ENCODE measurements around the gene SRPK3. TPM values are rescaled to one million over a fixed set of nuclear protein-coding genes. Genes with fewer than 3 reads are reported as not detected.

SRPK3 gene
- total and polyA plus RNA-seq, 4 donors = 0.05 TPM; not detected in 3

DNA sequence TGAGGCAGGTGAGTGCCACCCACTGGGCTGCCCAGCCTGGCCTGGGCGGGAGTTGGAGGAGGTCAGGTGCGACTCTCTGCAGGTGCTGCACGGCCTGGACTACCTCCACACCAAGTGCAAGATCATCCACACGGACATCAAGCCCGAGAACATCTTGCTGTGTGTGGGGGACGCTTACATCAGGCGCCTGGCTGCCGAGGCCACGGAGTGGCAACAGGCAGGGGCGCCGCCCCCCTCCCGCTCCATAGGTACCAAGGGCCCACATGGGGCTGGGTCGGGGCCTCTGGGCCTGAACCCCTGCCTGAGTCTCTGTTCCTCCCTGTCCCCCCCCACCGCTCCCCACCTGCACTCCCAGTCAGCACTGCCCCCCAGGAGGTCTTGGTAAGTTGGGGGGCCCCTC, 2.0 kb downstream of the SRPK3 start:
- Histone ChIP-seq H3K4me1 (ENCODE audit: control insufficient read depth in 4 of 4, insufficient read depth in 4 of 4, low read length in 3 of 4) (no peaks in the 10 kb centered on the region), H3K9me3 (ENCODE audit: control insufficient read depth in 4 of 4, low read length in 3 of 4) (no peaks in the 10 kb centered on the region), H3K27me3 (ENCODE audit: control insufficient read depth in 4 of 4, insufficient read depth in 4 of 4, low read length in 3 of 4) (no peaks in the 10 kb centered on the region), H3K36me3 (ENCODE audit: control insufficient read depth in 4 of 4, insufficient read depth in 3 of 4, low read depth in 1 of 4, low read length in 3 of 4) (peaks cover 5 to 24% (median 8%) of the 10 kb centered on the region in 4 donors), H3K27ac (ENCODE audit: low read depth in 1 of 2, low read length in 2 of 2) (no peak overlapping the region), H3K9ac (ENCODE audit: low read depth in 1 of 2, low read length in 2 of 2) (no peak overlapping the region), H3K4me3 (ENCODE audit: low read depth in 1 of 3, low read length in 3 of 3) (no peak overlapping the region)
- TF ChIP-seq REST (IDR thresholded peaks at IDR 0.05) (no peak), NR2F2 (IDR thresholded peaks at IDR 0.05) (no peak), SP1 (IDR thresholded peaks at IDR 0.05) (no peak), RAD21 (IDR thresholded peaks at IDR 0.05) (no peak), CTCF (IDR thresholded peaks at IDR 0.05; ENCODE audit: low read depth, low read length, missing input control) (no peak)
- no peak for DNase-seq (ENCODE audit: low spot score)
- WGBS = 97% methylated on average over 14 of the region's 14 CpGs

GRCh38 chrX:153783378-153784013, 2.7 kb downstream of the SRPK3 start:
- H3K36me3 ChIP-seq (ENCODE audit: control insufficient read depth in 4 of 4, insufficient read depth in 3 of 4, low read depth in 1 of 4, low read length in 3 of 4) = peaks cover 5 to 25% (median 8%) of the 10 kb centered on the region in 4 donors
- no peak for DNase-seq (ENCODE audit: low spot score)
- no peak overlapping the region for H3K27ac ChIP-seq (ENCODE audit: low read depth in 1 of 2, low read length in 2 of 2)
- no peak overlapping the region for H3K9ac ChIP-seq (ENCODE audit: low read depth in 1 of 2, low read length in 2 of 2)
- no peaks in the 10 kb centered on the region for H3K27me3 ChIP-seq (ENCODE audit: control insufficient read depth in 4 of 4, insufficient read depth in 4 of 4, low read length in 3 of 4)
- no peak overlapping the region for H3K4me3 ChIP-seq (ENCODE audit: low read depth in 1 of 3, low read length in 3 of 3)
- no peaks in the 10 kb centered on the region for H3K9me3 ChIP-seq (ENCODE audit: control insufficient read depth in 4 of 4, low read length in 3 of 4)
- H3K4me1 ChIP-seq (ENCODE audit: control insufficient read depth in 4 of 4, insufficient read depth in 4 of 4, low read length in 3 of 4) = no peaks in the 10 kb centered on the region
- 80% methylated on average over 24 of the region's 24 CpGs for WGBS
- TF ChIP-seq, protein P1, sequence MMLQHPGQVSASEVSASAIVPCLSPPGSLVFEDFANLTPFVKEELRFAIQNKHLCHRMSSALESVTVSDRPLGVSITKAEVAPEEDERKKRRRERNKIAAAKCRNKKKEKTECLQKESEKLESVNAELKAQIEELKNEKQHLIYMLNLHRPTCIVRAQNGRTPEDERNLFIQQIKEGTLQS (IDR thresholded peaks at IDR 0.05) = no peak
- TF ChIP-seq MAX (IDR thresholded peaks at IDR 0.05) (no peak), GABPA (IDR thresholded peaks at IDR 0.05 in 1 of 2, conservative IDR thresholded peaks at IDR 0.05 in 1 of 2) (no peak), HNF4A (conservative IDR thresholded peaks at IDR 0.05) (no peak), NR2F2 (IDR thresholded peaks at IDR 0.05) (no peak), RAD21 (IDR thresholded peaks at IDR 0.05) (no peak), JUND (IDR thresholded peaks at IDR 0.05) (no peak), EGR1 (IDR thresholded peaks at IDR 0.05; ENCODE audit: low read depth in 2 of 2) (no peak), YY1 (IDR thresholded peaks at IDR 0.05) (no peak), CTCF (IDR thresholded peaks at IDR 0.05; ENCODE audit: low read depth, low read length, missing input control) (no peak), TAF1 (conservative IDR thresholded peaks at IDR 0.05) (no peak), REST (IDR thresholded peaks at IDR 0.05) (no peak), RXRA (IDR thresholded peaks at IDR 0.05) (no peak), FOXA2 (IDR thresholded peaks at IDR 0.05) (no peak), HNF4G (IDR thresholded peaks at IDR 0.05) (no peak), FOXA1 (IDR thresholded peaks at IDR 0.05) (no peak), SP1 (IDR thresholded peaks at IDR 0.05) (no peak)
- TF ChIP-seq, protein P2, sequence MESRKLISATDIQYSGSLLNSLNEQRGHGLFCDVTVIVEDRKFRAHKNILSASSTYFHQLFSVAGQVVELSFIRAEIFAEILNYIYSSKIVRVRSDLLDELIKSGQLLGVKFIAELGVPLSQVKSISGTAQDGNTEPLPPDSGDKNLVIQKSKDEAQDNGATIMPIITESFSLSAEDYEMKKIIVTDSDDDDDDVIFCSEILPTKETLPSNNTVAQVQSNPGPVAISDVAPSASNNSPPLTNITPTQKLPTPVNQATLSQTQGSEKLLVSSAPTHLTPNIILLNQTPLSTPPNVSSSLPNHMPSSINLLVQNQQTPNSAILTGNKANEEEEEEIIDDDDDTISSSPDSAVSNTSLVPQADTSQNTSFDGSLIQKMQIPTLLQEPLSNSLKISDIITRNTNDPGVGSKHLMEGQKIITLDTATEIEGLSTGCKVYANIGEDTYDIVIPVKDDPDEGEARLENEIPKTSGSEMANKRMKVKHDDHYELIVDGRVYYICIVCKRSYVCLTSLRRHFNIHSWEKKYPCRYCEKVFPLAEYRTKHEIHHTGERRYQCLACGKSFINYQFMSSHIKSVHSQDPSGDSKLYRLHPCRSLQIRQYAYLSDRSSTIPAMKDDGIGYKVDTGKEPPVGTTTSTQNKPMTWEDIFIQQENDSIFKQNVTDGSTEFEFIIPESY (IDR thresholded peaks at IDR 0.05) = no peak

Data from liver (tissue), 9 donors.